SK-N-SH (cell line): ENCODE measurements around the gene NCR1. TPM values are rescaled to one million over a fixed set of nuclear protein-coding genes. Genes with fewer than 3 reads are reported as not detected.
"Not testable (repeated sequence)": the region's sequence is repeated elsewhere in the genome, so short reads cannot be mapped to it uniquely, and the experiment has no call there.

ENCODE experiments used
- CTCF ChIA-PET: fragments of 300-600, 350-600 bp; formaldehyde crosslinking; extraction: SDS; loops from one replicate; lab custom pipeline; 2021; lab: Yijun Ruan, JAX
- POLR2A ChIA-PET: fragments of 350-600 bp; sonication (Branson Sonifier 250); formaldehyde crosslinking; extraction: SDS; loops from one replicate; lab custom pipeline; 2020; ENCODE audit warnings: antibody characterized with exemption, inconsistent platforms; lab: Yijun Ruan, JAX
- DNase-seq: peaks from one replicate; pipeline ENCODE4 v3.0.0; 2012
- H2AFZ ChIP-seq: fragments of 200-600 bp; sonication (generic); 2 replicates; pipeline ENCODE4 v1.8.1; 2016; ENCODE audit warnings: antibody characterized with exemption, mild to moderate bottlenecking, low read depth
- H3F3A ChIP-seq: fragments of 200-600 bp; sonication (generic); replicated peaks from 2 replicates; pipeline ENCODE3; 2016; ENCODE audit warnings: antibody characterized with exemption, mild to moderate bottlenecking; ENCODE audit not compliant: insufficient read depth
- H3K27ac ChIP-seq, 2 experiments: fragments of 200-500 bp in 1 of 2; fragments of 200-600 bp in 1 of 2; sonication (Bioruptor generic) in 1 of 2; sonication (generic), shearing (Covaris generic) in 1 of 2; 2 replicates each; pipeline versions ENCODE4 v1.5.1 to v1.6.1; 2014 to 2016; ENCODE audit warnings: low read depth in 2 of 2, inconsistent platforms in 1 of 2, low read length in 1 of 2, mild to moderate bottlenecking in 1 of 2, mixed read lengths in 1 of 2
- H3K27me3 ChIP-seq: fragments of 200-600 bp; sonication (generic), shearing (Covaris generic); 2 replicates; pipeline ENCODE4 v1.6.1; 2016; ENCODE audit warnings: mixed run types; ENCODE audit not compliant: insufficient read depth
- H3K36me3 ChIP-seq, 2 experiments: fragments of 200-500 bp in 1 of 2; fragments of 200-600 bp in 1 of 2; sonication (Bioruptor generic) in 1 of 2; sonication (generic) in 1 of 2; replicated peaks in 1 of 2; 2 replicates each; pipeline versions ENCODE3 to v1.5.1; 2014 to 2016; ENCODE audit warnings: low read length in 1 of 2, mild to moderate bottlenecking in 1 of 2; ENCODE audit not compliant: insufficient read depth in 2 of 2, control insufficient read depth in 1 of 2
- H3K4me1 ChIP-seq, 2 experiments: fragments of 200-500 bp in 1 of 2; fragments of 200-600 bp in 1 of 2; sonication (Bioruptor generic) in 1 of 2; sonication (generic), shearing (Covaris generic) in 1 of 2; 2 replicates each; pipeline versions ENCODE4 v1.5.1 to v1.6.1; 2014 to 2016; ENCODE audit warnings: low read depth in 1 of 2, low read length in 1 of 2, mixed run types in 1 of 2; ENCODE audit not compliant: insufficient read depth in 2 of 2, control insufficient read depth in 1 of 2
- H3K4me2 ChIP-seq: fragments of 200-600 bp; sonication (generic), shearing (Covaris generic); 2 replicates; pipeline ENCODE4 v1.6.1; 2017; ENCODE audit warnings: mixed run types
- H3K4me3 ChIP-seq, 2 experiments: fragments of 200-500 bp in 1 of 2; fragments of 200-600 bp in 1 of 2; sonication (Bioruptor generic) in 1 of 2; sonication (generic), shearing (Covaris generic) in 1 of 2; 2 replicates each; pipeline versions ENCODE4 v1.5.1 to v1.8.1; 2014 to 2016; ENCODE audit warnings: low read depth in 2 of 2, inconsistent platforms in 1 of 2, low read length in 1 of 2, mild to moderate bottlenecking in 1 of 2, mixed read lengths in 1 of 2, moderate library complexity in 1 of 2
- H3K79me2 ChIP-seq: fragments of 200-600 bp; sonication (generic); 2 replicates; pipeline ENCODE4 v1.8.1; 2017; ENCODE audit warnings: mild to moderate bottlenecking; ENCODE audit not compliant: insufficient read depth
- H3K9ac ChIP-seq: fragments of 200-600 bp; sonication (generic); 2 replicates; pipeline ENCODE4 v1.6.1; 2017; ENCODE audit warnings: mixed run types
- H3K9me2 ChIP-seq: fragments of 200-600 bp; sonication (generic); 2 replicates; pipeline ENCODE4 v1.6.1; 2017; ENCODE audit warnings: mixed run types
- H3K9me3 ChIP-seq: fragments of 200-600 bp; sonication (generic); 2 replicates; pipeline ENCODE4 v1.6.1; 2017; ENCODE audit warnings: mixed run types, mild to moderate bottlenecking, moderate library complexity
- H4K20me1 ChIP-seq: fragments of 200-600 bp; sonication (generic); 2 replicates; pipeline ENCODE4 v1.6.1; 2017; ENCODE audit warnings: mild to moderate bottlenecking, mixed run types; ENCODE audit not compliant: insufficient read depth
- CHD2 ChIP-seq: fragments of 150-350 bp; IDR thresholded peaks from 2 replicates; pipeline ENCODE4 v1.6.1; 2018; ENCODE audit warnings: low read length; ENCODE audit not compliant: partially characterized antibody
- FOSL2 ChIP-seq: IDR thresholded peaks from 2 replicates; pipeline ENCODE4 v1.4.0; 2012; ENCODE audit warnings: low read depth, mild to moderate bottlenecking, moderate library complexity, borderline replicate concordance
- FOXJ3 ChIP-seq: sonication (generic); formaldehyde crosslinking; IDR thresholded peaks from 2 replicates; pipeline ENCODE4 v1.5.1; 2020; ENCODE audit warnings: mild to moderate bottlenecking, missing genetic modification reagents
- FOXM1 ChIP-seq: IDR thresholded peaks from 2 replicates; pipeline ENCODE4 v1.4.0; 2012; ENCODE audit warnings: low read depth, mild to moderate bottlenecking
- NFIC ChIP-seq: IDR thresholded peaks from 2 replicates; pipeline ENCODE4 v1.4.0; 2012; ENCODE audit warnings: borderline replicate concordance
- RFX5 ChIP-seq: IDR thresholded peaks from 2 replicates; pipeline ENCODE4 v1.6.1; 2012; ENCODE audit warnings: mild to moderate bottlenecking, improper control_type of control experiment, low read length
- YY1 ChIP-seq: IDR thresholded peaks from 2 replicates; pipeline ENCODE4 v1.4.0; 2012; ENCODE audit warnings: low read depth, mild to moderate bottlenecking
- WGBS: methylation state at CpG from one replicate; pipeline ENCODE4 v1.1.6; 2017; ENCODE audit warnings: low lambda C conversion rate; 5-methylcytosine and 5-hydroxymethylcytosine counted together
- polyA plus RNA-seq, 3 experiments: library from polyadenylated mRNA; depleted of rRNA; stranded (reverse); fragments of >200 nt; gene quantifications; 2 replicates each; pipeline ENCODE4 v1.2.3, GENCODE V29; 2012

NCR1 gene
- polyA plus RNA-seq, 1 of the 3 experiments (the other 2 are of a cell fraction), result not detected

DNA sequence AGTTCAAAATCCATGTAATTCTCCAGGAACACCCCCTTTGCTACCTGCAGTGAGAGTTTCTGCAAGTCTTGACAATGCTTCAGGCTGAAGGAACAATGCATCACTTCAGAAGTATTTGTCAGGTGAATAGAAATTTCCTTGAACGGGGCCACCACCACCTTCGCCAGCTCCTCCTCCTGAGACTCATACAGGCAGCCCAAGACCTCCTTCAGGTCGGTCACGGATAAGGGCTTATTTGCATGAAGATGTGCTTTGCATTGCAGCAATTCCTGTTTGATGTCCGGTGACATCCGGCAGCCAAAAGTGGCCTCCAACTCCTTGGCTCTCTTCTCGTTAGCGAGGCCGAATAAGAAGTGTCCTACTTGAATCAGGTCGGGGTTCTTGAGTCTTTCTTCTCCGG is 33.0 kb downstream of the NCR1 start:
- ChIA-PET CTCF (interaction anchor here (0.6 kb wide), 1 partner anchor 9 kb away, joined by 3 read pairs; no protein-coding TSS in a partner anchor), POLR2A (no interaction called here)
- no peaks in the 10 kb centered on the region for H3F3A ChIP-seq
- TF ChIP-seq YY1 (no peak), NFIC (no peak), RFX5 (no peak), FOSL2 (no peak), FOXJ3 (CRISPR knock-in tag) (no peak), FOXM1 (no peak), CHD2 (no peak)
- 10% methylated on average over 10 of the region's 11 CpGs for WGBS
- no peak overlapping the region for H3K4me2 ChIP-seq
- H3K4me3 ChIP-seq, result no peak overlapping the region
- H3K27me3 ChIP-seq, result peaks cover 86% of the 10 kb centered on the region
- no peak overlapping the region for H3K9ac ChIP-seq
- H3K79me2 ChIP-seq, result no peaks in the 10 kb centered on the region
- H4K20me1 ChIP-seq, result no peaks in the 10 kb centered on the region
- H3K9me2 ChIP-seq, result no peaks in the 10 kb centered on the region
- H3K36me3 ChIP-seq, result no peaks in the 10 kb centered on the region
- H3K27ac ChIP-seq, result no peak overlapping the region
- H3K4me1 ChIP-seq, result no peaks in the 10 kb centered on the region
- H2AFZ ChIP-seq, result no peak overlapping the region
- no peak for DNase-seq
- no peaks in the 10 kb centered on the region for H3K9me3 ChIP-seq

DNA sequence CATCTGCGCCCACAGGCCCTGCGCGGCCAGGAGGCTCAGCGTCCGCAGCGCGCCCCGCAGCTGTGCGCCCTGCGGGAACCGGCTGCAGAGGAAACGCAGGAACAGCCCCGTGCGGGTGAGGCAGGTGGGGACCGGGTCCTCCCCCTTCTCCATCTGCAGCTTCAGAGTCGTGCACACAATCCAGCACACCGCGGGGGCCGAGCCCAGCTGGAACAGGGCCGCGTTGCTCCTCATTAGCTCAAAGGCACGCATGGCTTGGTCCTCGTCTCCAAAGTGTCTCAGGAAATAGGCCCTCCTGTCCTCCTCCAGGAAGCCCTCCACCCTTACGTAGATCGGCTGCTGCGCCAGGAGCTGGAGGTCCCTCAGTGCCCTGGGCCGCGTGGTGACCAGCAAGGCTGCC is 33.6 kb downstream of the NCR1 start:
- H3K4me3 ChIP-seq, H3K79me2 ChIP-seq, POLR2A ChIA-PET, H4K20me1 ChIP-seq, H3K27ac ChIP-seq, H3K36me3 ChIP-seq, H3K9me3 ChIP-seq, H3F3A ChIP-seq, DNase-seq, H3K9me2 ChIP-seq, H2AFZ ChIP-seq, H3K4me2 ChIP-seq, H3K4me1 ChIP-seq, CTCF ChIA-PET, H3K9ac ChIP-seq: not testable (repeated sequence)
- peaks cover 86% of the 10 kb centered on the region for H3K27me3 ChIP-seq
- WGBS, result 40% methylated on average over 1 of the region's 28 CpGs

DNA sequence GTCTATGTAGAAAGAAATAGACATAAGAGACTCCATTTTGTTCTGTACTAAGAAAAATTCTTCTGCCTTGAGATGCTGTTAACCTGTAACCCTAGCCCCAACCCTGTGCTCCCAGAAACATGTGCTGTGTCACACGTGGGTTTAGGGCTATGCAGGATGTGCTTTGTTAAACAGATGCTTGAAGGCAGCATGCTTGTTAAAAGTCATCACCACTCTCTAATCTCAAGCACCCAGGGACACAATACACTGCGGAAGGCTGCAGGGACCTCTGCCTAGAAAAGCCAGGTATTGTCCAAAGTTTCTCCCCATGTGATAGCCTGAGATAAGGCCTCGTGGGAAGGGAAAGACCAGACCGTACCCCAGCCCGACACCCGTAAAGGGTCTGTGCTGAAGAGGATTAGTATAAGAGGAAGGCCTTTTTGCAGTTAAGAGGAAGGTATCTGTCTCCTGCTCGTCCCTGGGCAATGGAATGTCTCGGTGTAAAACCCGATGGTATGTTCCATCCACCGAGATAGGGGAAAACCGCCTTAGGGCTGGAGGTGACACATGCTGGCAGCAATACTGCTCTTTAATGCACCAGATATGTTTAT is 37.9 kb downstream of the NCR1 start:
- H3K4me2 ChIP-seq, POLR2A ChIA-PET, H2AFZ ChIP-seq, DNase-seq, H3K4me1 ChIP-seq, H3K36me3 ChIP-seq, H3K4me3 ChIP-seq, H3K9me2 ChIP-seq, H3K79me2 ChIP-seq, H3K9me3 ChIP-seq, H3F3A ChIP-seq, CTCF ChIA-PET, H4K20me1 ChIP-seq, H3K27ac ChIP-seq, H3K9ac ChIP-seq: not testable (repeated sequence)
- H3K27me3 ChIP-seq, result peaks cover 58% of the 10 kb centered on the region
- 9% methylated on average over 11 of the region's 11 CpGs for WGBS
